ENCODE measurements around the gene CBX2. TPM values are rescaled to one million over a fixed set of nuclear protein-coding genes. Genes with fewer than 3 reads are reported as not detected.

CBX2 gene
- total RNA-seq, 1 experiment from 2014 or later = 4.0 TPM

DNA sequence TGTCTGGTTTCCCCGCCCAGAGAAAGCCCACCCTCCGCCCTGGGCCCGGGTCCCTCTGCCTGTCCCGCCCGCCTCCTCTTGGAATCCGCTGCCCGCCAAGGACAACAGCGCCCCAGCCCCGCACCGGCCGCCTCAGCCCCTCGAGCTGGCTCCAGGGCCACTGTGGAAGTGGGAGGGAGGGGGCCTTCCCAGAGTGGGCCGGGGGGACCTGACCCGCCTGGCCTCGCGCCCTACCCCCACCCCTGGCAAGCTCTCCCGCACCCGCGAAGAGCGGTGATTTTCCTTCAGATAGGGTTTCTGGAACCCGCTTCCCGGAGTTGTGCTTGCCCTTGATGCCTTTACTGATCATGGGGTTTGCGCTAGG, 21.2 kb downstream of the CBX2 start:
- no peak for DNase-seq (ENCODE audit: low read depth)

DNA sequence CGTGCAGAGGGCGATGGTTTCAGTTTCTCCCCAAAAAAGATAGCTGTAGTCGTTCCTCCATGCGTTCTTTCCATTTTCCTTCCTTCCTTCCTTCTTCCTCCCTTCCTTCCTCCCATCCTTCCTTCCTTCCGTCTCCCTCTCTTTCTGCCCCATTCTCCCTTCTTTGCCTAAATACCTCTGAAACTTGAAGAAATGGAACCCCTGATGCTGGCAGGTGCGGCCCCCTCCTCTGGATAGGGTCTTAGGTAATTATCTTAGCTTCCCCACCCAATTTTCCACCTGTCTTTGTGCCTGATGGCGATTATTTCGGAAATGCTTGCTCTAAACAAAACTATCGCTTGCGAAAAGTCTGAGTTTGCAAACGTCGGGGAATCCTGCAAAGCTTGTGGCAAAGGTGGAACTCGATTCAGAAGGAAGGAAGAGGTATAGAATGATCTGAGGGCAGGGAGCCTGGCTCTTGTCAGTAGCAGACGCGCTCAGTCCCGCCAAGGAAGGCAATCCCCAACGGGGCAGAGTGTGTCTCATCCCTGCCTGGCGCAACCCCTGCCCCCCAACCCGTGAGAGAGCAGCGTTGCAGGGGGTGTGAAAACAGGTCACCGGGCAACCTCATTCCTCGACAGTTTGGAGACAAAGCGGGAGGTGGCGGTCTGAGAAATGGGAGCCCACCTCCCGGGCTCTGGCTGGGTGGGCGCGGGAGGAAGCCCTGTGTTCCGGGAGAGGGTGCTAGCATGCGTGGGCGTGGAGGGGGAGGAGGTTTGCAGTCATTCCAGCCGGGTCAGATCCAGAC, 21.8 kb downstream of the CBX2 start:
- DNase-seq (ENCODE audit: low read depth) = no peak

DNA sequence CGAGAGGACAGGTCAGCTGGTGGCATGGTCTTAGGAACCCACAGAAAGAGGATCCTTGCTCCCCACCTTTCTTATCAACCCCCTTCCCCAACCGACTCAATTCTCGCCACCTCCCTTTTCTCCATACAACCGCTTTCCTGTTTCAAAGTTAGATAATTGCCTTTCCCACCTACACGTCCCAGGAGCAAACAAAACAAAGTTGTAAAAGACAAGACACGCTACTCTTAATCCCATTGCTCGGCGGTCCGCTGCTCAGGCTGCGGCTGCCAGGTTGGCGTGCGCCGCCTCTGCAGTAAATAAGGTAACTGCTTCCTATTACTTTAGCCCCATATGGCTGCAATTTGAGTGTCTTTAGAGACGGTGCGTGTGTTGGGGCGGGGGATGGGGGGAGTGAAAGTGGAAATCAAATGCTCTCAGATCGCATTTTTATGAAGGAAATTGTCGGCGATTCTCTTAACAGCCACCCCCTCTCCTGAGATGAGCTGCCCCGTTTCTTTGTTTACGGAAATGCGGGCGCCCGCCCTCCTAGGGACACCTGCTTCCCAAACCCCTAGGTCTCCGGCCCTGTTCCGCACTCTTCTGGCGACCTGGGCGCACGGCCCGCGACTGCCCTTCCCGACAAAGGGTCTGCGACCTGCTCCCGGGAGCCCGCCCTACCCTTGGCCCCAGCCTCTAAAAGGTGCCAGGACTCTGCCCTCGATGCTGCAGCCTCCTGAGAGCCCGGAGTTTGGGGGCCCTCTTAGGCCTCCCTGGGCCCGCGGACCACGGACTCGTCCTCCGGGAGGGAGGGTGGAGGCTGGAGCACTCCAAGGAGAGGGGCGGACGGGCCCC, 22.6 kb downstream of the CBX2 start:
- DNase-seq (ENCODE audit: low read depth) = peak; percentile 62

DNA sequence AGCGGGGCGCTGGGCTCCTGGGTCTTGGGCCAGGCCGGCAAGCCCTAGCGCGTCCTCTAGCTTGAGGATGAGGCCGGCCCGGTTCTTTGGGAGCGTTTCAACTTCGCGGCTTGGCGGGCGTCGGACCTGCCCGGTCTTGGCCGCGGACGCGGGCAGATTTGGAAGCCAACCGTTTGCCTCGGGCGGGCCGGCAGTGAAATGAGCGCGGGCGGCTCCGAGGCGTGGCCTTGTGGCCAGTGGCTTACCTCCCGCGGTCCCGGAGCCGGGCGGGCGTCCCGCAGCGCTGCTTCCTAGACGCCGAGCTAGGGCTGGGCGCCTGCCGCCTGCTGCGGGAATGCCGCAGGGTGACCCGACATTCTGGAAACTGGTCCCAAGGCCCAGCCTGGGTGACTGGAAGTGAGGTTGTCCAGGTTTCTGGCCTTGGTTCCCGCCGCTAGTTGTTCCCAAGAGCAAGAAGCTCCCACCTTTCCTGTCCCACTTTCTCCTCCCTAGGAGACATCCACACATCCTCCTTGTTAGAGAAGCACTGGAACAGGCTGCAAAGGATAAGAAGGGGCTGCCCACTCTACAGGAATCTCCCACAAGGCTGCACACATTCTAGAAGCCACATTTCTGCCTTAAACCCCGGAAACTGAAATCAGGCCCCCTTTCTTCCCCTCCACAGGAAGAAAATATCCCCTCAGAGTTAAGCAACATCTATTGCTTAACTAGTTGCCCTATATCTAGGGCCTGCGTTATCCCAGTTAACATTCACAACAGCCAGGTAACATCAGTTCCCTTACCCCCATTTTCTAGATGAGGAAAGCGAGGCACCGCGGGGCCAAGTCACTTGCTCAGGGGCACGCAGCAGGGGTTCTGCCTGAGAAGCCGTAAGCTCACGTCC, 23.4 kb downstream of the CBX2 start:
- peak; percentile 40 for DNase-seq (ENCODE audit: low read depth)

DNA sequence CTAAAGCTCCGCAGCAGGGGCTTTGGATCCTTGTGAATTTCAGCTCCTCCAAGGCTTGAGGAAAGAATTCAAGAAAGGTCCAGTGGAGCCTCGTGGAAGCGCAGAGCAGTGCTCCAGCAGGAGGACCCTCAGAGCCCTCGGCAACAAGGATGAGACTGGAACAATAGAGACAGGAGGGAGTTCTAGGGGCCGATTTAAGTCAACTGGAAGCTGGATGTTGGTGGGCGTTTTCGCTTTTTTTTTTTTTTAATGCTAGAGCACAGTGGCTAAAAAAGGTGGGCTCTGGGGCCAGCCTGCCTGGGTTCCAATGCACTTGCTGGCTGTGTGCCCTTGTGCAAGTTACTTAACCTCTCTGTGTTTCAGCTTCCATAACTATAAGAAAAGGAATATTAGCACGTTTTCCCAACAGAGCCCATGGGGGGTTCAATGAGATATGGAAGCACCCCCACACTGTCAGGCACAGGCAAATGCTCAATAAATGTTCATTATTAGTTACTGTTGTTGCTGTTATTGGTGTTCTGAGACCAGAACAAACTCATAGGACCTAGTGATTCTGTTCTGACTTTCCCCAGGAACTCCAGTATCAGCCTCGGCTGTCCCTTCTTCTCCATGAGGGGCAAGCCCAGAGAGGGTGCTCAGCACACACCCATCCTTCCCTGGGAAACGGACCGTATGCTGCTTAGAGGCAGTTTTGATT, 24.2 kb downstream of the CBX2 start:
- DNase-seq (ENCODE audit: low read depth) = no peak

DNA sequence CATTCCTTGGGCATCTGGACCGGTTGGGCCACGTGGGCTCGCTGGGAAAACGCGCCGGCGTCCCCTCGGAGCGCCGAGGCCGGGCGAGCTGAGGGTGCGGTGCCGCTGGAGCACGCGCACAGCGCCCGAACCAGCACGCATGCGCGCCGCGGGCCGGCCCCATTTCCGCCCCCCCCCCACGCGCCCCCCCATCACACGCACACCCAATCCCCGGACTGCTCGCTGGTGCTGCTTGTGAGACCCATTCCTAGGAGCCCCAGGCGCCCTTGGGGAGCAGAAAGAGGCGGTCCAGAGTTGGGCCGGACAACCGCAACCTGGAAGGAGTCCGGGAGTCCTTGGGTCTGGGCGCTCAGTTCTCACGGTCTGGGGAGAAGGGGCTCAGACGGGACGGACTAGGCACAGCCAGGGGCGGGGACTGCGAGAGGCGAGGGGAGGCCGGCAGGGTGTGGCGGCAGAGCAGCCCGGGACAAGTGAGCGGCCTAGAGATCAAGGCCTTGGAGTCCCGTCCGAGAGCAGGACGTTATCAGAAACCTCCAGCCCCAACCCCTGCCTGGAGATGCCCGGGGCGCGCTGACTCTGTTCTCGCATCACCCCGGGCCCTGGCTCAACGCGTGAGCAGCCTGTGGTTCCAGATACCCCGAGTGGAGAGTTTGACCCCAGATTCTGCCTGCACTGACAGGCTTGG, 24.9 kb downstream of the CBX2 start:
- DNase-seq (ENCODE audit: low read depth) = no peak

DNA sequence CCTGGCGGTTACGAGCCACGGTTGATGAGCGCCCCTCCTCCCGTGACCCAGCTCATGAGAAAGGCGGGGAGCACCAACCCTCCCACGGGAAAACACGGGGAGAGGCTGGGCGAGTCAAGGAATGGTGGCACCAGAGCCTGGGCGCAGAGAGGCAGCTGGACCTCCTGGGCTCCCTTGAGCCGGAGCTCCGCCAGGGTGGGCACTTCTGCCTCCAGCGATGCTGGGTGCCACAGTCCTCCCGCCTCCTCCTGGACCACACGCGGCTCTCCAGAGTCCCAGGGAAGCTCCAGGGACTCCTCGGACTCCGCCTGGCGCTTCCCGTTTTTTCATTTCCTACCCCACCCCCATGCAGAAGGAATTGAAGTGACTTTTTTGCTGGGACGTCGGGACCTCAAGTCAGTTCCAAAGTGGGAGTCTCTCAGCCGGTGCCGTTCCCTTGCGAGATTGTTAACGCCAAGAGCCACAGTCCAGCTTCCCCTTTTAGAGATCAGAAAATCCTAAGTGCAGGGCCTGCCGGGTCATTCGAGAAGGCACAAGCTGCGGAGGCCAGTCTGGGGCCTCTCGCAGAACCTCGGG, 25.6 kb downstream of the CBX2 start:
- no peak for DNase-seq (ENCODE audit: low read depth)

DNA sequence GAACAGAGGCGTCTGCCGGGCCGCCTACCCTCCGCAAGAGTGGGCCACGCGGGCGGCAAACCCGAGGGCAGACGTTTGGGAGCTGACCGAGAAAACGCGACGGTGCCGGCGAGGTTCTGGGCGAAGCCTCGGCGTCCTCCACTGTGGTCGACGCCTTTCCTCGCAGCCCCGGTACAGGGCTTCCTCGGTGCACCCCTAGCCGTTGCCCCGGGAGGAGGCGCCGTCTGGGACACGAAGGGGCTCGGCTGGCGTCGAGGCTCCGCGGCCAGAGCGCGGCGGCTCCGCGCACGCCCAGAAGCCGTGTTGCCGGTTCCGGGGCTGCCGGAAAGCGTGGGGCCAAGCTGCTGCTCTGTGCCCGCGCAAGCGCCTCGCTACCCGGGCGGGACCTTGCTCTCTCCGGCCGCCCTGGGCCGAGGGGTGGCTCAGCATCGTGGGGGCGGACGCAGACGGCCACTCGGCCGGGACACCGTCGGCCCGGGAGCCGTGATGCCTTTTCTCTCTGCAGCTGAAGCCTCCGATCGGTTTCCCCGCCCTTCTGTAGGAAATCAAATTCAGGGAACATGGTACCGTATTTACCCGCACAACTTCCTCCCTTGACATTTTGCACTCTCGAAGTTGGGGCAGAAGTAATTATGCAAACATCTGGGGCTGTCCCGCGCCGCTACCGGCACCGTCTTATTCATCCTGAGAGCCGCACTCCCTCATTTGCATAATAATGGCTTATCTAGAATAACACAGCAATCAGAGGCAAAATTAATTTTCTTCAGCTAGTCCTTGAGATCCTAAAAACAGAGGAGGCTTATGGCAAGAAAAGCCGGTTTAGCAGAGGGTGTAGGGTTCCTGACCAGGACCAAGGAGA, 26.3 kb downstream of the CBX2 start:
- DNase-seq (ENCODE audit: low read depth) = no peak

DNA sequence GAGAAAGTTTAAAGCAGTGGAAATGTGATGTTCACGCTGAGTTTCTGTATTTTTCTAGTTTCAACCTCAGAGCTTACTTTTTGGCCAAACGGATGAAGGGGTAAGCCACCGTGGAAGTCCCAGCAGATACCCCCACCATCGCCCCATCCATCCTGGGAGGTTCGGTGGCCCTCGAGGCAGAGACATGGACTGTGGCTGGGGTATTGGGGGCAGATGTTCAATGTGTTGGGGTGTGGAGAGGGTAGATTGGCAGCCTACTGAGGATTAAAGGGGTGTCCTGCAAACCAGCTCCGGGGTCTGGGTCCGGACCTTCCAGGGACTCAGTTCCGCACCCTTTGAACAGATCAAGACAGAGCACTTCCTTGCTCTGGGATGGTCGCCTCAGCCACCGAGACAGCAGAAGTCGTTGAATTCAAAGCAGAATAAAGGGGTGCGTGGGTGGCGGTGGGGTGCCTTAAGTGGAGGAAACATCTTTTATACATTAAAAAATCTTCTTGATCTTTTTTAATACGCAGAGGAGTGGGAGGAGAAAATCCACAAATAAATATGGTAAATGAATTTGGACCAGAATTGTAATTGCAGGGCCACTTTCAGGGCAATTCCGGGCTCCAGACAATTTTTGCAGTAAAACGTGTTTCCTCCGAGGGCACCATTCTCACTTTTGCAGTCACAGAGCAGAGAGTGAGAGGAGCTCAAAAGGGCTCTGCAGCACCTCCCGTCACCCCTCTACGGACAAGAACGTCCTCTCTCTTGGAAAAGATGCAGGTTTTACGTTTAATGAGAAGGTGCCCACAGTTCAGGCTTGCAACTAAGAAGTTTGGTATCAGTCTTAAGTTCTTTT, 27.1 kb downstream of the CBX2 start:
- no peak for DNase-seq (ENCODE audit: low read depth)

DNA sequence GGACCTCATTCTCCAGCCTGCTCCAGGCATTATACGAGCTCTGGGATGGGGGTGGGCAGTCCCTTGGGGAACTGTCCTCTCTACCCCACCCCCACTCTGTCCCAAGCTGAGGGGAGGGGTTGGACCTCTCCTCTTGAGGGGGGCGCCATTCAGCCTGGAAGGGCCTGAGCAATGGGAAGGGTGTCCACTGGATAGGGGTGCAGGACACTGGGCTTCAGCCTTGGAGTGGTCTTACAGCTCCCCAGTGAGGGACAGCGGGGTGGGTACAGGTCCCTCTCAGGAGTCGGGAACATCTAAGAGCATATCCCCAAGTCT, 28.5 kb downstream of the CBX2 start:
- DNase-seq (ENCODE audit: low read depth) = no peak

DNA sequence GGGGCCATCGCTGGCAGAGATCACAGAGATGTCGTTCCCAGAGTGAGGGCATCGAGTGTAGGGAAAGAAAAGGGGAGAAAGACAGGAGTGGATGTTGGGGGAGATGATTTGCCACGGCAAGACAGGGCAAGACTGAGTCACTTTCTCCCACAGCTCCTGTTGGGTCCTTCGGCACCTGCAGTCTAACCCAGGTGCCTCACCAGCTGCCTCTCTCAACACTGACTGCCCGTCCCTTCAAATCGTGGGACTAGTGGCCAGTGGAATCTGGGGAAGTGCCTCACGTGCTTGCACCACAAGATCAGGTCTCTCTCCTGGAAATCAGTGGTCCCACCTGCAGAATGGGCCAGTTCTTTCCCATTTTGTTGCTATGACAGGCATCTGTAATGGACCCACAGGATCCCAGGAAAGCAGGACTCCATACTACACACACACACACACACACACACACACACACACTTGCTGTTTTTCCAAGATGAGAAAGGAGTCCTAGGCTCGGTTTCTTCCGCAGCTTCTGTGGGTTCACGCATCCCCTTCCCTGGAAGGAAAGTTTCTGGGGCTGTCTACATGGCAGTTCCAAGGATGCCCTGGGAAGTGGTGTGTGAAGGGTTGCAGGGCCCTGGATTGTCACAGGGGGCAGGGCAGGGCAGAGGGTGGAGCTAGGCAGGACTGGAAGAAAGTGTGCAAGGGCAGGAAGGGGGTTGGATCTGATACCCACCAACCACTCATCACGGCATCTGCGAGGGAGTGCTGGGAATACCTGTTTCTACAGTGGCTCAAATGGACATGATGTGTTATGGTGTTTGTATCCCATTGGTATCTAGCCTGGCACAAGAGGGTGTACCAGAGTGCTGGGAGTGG, 29.1 kb downstream of the CBX2 start:
- no peak for DNase-seq (ENCODE audit: low read depth)

DNA sequence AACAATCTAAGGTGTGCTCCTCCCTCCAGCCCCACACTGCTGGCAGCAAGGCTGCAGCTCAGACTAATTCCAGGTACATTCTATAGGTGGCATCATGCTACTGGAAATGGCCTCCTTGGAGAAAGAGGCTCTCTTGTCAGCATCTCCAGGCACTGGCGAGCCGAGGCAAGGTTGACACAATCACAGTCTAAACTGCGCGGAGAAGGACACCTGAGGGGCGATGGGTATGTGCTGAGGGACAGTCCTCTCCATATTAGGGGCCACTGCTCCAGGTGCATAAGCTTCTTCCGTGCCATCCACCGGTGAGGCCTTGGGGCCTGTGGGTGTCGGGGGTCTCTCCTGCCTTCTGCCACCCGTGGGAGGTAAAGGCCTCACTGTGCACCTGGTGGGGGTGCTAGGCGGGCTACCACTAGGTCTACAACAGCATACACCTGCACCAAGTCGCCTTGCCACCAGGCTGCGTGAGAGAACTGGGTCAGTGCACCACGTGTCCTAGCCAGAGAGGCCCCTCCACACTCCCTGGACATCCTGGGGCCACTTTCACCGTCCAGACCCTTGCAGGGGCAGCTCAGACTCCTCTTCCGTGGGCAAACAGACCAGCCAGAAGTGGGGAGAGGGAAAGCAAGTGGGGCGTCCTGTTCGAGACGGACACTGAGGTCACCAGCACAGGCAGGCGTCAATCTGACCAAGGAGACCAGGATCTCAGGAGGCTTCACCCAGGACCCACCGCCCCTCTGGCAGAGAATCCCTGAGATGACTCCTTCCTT, 31.0 kb downstream of the CBX2 start:
- peak; percentile 68 for DNase-seq (ENCODE audit: low read depth)

DNA sequence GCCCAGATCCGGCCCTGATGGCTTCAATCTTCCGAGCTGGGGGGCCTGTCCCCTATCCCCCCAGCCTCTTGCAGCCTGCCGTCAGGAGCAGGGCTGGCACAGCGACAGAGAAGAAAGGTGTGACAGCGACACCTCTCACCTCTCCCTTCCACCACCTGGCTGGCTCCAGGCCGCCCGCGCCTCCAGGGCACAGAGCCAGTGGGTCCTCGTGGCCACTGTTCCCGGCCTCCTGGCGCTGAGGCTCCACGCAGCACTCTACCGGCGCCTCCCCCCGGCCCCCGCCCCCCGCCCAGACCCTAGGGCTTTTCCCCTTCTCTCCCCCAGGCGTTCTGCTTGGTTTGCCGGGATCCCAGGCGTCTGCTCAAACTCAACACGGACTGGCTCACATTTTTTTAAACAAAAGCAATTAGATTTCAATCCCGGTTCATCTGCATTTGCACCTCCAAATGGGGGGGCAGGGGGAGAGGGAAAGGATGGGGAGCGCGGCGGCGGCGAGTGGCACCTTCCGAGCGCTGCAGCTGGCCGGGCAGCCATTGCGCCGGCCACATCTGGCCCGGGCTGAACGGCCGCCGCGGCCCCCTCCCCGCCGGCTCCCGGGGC, 31.7 kb downstream of the CBX2 start:
- no peak for DNase-seq (ENCODE audit: low read depth)

DNA sequence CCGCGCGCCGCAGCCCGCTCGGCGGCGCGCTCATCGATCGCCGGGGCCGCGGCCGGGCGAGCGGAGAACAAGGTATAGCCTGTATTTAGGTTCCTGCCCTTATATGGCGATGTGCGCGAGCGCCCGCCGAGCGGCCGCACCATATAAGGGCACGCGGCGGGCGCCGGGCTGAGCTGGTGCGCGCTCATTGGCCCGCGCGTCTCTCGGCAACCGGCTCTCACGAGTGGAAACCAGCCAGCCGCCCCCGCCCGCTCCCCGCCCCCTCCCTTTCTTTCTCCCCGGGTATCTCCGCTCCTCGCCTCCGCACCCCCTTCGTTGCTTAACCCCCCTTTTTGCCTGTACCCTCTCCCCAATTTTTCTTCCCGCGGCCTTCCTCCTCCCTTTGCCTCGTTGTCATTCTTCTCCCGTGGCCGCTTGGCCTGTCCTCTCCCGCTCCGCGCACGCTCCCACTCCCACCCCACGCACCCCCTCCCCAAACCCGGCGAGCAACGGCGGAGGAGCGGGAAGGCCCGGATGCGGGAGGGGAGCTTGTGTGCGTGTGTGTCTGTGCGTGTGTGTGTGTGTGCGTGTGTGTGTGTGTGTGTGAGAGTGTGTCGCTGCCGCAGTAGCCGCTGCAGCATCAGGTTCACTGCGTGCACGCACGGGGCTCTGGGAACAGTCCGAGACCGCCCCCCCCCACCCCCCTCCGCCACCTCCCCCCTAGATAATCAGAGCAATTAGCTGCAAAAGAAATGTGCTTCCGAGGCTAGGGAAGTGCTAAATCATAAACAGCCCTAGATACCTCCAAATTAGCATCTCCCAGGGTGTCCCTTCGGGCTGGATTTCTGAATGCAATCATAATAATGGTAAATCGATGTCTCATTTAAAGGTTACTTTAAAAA, 32.4 kb downstream of the CBX2 start:
- DNase-seq (ENCODE audit: low read depth) = peak; percentile 74

DNA sequence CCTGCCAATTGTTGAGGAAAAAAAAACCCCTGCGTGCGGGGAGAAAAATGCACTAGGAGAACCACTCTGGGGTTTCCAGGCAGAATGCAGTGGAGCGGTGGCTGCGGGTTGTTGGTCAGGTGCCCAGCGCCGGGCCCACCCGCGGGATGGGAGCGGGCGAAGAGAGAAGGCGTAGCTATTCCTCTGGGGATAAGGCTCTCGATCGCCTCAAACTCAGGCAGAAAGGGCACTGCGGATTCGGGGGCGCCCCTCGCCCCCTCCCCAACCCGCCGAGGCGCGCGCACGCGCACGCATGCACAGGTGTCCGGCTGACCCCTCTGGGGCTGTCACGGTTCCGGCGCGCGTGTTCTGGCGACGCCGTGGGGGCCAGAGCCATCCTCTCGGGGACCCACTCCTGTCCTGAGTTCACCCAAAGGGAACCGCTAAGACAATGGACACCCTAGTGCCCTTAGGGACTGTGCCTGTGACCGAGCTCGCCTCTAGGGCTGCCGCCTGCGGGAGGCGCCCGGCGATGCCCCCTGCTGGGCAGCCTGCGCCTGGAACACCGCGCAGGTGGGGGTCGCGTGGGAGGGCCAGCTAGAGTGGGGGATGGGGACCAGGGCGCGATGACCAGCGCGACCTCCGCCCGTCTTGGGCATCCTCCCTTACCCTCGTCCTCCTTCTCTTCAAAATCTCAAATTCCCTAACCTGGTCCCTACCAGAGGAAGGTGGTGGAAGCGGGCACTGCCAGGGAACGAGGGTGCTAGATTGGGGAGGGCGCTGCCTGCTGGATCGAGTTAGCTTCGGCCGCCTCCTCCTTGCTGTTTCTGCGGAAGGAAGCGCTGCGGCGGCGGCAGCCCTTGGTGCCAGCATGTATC, 33.3 kb downstream of the CBX2 start:
- DNase-seq (ENCODE audit: low read depth) = peak; percentile 57

All from M059J (cell line).